AG08395 (cell line): ENCODE measurements around the gene LRRC1.

Experiments used
- DNase-seq: peaks from one replicate; pipeline ENCODE4 v3.0.0; 2012; ENCODE audit warnings: mixed read lengths, low spot score

The LRRC1 gene

DNA sequence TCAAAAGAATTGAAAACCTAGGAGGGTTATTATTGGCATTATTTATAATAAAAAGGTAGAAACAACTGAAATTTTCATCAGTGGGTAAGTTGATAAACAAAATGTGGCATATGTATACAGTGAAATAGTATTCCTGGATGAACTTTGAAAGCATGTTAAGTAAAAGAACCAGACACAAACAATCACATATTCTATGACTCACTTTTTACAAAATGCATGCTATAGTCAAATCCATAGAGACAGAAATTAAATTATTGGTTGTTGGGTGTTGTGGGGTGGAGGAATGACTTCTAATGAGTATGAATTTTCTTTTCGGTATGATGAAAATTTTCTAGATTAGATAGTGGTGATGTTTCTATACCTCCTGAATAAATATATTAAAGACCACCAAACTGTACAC, 94.6 kb downstream of the LRRC1 start:
- DNase-seq: no peak

DNA sequence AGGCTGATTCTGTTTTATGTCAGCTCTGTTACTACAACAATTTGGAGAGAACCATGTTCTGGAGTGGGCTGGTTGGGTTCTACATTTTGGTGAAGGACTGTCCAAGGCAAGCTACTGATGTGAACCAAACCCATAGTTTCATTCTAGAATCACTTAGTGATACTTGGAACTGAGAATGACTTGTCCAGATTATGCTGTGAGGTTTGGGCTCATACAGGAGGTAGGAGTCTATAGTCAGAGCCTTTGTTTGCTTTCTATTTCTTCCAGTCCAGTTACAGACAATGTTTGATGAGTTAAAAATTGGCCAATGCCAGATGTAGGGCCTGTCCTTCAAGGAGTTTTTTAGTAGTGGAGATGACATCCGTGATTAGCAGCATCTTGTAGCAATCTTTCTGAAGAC, 97.9 kb downstream of the LRRC1 start:
- DNase-seq: no peak

DNA sequence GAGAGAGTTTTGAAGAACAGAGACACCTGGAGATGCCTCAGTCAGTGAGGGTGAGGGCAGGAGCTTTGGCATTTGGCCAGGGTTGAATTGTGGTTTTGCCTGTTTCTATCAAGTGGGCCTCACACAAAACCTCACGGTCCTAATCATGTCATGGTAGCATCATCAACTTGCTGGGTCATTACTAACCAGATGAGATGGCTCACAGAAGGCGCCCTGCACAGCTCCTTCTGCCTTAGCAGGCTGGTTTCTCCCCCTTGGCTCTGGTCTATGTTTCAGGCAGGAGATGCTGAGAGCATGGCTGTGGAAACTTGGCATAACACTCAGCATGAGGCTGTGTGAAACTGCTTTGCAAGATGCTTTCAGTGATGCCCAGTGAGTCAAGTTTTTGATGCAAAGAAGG, 99.3 kb downstream of the LRRC1 start:
- peak; percentile 40 for DNase-seq

DNA sequence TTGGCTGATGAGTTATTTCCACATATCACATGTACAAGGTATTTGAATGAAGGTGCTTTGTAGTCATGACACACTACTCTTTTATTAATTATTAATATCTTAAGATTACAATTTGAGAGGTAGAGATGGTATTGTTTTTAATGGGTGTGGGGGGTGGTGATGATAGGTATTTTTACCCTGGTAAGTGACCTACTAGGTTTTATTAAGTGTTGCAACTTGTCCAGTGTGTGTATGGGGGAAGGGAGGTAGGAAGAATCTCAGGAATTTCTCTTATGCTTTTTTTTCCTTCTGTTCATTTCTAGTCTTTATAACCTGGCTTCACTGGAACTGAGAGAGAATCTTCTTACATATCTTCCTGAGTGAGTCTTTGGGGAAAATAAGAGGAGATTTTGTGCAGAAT, 101.4 kb downstream of the LRRC1 start:
- DNase-seq: peak; percentile 12

DNA sequence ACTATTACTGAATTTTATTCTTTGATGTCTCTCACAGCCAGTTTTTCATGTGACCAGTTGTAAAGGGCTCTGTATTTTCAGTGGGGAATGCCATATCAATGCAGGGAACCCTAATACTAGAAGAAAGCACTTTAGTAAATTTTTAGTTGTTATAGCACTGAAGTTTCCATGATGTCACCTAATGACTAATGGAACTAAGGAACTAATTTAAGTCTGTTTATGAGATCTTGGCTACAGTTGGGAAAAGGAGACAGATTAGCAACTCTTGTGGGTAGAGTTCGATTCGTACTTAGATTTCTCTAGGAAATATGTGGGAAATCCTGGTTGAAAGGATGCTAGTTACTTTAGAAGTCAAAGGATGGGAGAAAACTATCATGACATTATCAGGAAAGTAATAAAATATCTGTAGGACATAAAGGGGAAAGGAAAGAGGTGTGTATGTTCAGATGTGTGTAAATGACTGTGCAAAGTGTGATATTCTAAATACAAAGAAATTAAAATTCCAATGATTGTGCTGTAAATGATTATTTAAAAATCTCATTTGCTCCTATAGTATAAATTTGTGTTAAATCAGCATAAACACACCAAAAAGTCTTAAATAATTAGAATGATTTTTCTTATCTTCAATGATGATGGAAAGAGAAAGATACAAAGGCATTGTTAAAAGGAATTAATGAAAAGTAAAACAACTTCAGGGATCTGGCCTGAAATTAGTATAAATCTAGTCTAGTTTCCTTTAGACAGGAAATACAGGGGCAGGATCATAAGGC, 103.4 kb downstream of the LRRC1 start:
- DNase-seq: peak; percentile 7

DNA sequence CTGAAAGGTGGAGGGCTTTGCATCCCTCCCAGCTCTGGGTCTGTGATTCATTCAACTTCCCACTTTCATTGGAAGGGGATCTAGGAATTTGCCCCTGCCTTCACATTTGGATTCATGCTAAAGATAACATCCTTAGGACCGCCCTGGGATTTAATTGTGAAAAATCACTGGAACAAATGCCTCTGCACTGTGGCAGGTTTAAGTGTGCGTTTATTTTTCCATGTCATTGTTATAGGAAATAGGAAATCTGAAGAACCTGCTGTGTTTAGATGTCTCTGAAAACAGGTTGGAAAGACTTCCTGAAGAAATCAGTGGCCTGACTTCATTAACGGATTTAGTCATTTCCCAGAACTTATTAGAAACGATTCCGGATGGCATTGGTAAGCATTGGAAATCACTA, 104.7 kb downstream of the LRRC1 start:
- DNase-seq: no peak

DNA sequence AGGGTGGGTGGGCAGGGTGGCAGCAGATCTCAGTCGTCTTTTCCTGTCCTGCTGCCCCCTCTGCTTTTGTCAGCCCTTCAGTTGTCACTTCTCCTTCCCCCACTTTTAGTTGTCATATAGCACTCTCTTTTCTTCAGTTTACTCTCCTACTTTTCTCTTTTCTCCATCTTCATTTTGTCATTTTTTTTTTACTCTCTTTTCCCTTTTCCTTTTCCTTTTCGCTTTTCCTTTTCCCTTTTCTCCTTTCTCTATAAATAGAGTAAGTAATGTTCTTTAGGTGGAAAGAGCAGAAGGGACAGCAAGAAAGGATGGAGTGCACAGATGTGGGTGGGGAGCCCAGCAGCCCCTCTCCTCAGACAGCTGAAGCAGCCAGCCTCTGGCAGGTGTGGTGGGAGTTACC, 108.6 kb downstream of the LRRC1 start:
- no peak for DNase-seq

DNA sequence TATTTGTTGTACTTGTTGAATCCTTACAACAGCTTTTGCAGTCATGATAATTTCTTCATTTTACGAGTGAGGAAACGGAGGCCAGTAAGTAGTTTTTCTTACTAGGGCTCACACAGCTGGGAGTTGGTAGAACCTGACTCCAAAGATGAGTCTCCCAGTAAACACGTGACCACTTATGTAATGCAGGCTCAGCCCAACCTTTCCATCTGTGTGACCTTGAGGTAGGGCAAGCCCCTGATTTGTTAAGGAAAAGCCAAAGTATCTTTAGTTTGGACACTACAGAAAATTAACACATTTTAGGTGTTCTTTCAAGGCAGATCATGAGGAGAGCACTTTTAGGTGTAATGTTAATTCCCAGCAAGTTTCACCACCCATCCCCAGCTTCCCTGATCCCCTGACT, 111.3 kb downstream of the LRRC1 start:
- DNase-seq: no peak

DNA sequence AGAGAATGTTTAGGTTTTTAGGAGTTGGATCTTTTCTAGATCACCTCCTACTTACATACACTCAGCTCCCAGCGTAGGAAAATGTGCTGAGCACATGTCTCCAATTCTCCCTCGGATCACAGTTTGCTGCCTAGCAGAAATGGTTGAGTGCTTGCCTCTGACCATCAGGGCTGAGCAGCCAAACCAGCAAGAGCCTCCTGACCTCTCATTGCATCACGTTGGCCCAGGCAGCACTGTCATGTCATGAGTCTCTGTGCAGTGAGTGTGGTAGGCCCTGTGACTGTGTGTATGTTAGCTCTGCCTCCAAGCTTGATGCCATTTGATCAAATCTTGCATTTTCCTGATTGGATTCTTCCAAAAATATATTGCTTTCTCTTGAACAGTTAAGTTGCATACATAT, 112.0 kb downstream of the LRRC1 start:
- DNase-seq: peak; percentile 49

DNA sequence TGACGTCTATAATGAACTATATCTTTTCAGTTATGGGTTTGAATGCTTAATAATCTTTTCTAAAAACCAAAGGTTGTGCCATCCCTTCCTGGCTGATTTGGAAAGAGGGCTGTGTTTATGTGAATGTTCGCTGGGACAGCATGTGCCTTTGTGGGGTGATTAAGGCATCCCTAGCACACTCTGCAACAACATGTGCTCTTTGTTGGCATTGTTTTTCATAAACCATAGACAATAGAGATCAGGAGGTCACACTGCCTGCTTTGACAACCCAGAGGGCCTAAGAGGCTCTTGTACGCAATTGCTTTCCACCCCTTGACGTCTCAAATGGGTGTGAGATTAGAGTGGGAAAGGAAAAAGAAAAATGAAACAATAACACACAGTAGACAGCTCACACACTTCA, 116.0 kb downstream of the LRRC1 start:
- DNase-seq: no peak

DNA sequence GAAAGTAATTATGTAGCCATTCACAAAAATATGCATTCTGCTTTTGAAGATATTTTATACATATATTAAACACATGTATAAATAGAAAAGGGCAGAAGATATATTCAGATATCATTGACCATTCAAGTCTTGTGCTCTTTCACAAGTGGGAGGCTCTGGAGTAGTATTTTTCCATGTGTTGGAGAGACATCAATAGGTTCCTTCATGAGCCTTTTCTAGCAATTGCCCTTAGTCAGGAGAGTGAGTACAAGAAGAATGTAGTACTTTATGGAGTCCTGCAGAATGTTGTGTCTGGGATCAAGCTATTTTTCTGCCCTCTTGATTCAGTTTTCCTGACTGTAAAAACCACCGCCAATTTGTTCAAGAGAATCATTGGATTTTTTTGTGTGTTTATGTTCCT, 117.9 kb downstream of the LRRC1 start:
- no peak for DNase-seq

DNA sequence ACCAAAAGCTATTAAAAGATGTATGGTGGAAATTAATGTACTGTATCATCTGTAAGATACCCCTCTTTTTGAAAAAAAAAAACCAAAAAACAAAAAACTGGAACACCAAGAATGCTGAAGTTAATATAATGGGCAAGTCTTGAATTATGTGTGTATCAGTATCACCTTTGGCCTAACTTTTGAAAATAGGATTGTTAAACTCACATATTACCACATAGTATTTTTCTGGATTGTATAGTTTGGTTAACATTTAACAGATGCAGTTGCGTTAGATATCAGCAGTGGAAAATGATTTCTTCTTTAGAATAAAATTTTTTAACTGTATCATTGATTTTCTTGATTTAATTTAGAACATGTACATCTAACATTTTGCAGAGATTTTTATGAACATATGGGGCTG, 118.5 kb downstream of the LRRC1 start:
- DNase-seq: no peak

DNA sequence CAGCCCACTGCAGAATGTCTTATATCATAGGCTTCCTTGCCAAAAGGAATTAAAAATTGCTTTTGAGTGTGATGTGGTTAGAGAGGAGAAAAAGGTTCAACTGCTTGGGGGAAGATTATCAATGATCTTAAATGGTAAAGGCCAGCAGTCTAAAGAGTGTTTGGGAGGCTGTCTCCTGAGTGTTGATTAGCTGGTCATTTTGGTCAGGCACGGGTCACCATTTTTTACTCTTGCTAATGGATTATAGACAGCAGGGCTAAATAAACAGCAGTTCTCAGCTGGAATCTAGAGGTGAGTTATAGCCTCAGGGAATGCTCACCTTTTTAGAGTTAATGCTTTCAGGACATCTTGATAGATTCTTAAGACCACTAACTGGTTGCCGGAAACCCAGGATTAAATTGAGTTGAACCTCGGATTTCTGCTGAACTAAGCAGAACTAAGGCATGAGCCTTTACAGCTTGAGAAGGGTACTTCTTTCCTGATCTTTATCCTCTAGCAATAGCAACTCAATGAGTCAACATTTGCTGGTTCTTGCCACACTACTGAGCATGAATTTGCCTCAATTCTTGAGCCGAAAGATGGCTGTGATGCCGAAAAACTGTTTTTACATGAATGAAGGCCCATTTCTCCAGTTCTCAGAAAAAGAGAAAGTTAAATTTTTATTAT, 120.4 kb downstream of the LRRC1 start:
- no peak for DNase-seq

DNA sequence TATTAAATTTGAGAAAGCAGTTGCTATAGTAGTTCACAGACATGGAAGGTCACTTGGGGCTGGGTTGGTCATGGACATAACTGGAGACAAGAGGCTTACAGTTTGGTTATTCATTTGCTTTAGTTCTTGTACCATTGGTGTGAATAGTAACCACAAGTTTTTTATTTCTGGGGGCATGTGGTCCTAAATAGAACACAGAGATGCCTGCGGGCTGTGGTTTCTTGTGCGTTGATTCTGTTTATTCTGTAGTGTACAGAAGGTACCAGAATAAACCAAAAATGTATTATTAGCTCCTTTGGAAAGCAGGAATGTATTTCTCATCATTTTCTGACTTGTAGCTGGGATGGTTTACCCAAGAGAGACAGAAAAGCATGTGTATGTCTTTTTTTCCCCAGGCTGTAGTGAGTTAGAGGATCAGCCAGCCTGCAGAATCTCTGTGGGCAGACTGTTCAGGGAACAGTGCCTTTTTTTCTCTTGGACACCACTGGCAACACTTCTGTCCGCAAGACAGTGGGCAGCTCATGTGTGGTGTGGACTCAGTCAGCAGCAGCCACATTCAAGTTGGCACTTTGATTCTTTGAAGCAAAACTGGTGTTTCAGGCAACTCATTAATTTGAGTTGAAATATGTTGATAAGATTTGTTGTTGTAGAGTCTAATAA, 122.1 kb downstream of the LRRC1 start:
- no peak for DNase-seq

DNA sequence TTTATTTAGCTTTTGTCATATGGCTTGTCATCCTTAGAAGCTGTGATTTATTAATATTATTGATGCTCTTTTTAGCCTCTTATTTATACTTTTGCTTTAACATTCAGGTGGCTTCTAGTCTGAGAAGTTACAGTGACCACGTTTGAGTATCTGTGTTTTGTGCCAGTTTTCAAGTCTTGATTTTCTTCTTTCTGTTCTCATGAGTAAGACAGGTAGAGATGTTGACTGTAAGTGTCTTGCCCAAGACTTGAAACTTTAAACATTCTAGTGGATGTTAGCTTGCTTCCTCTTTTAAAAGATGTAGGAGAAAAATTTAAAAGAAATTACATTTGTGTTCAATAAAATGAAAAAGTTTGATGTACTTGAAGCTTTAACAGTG, 122.6 kb downstream of the LRRC1 start:
- DNase-seq: no peak

DNA sequence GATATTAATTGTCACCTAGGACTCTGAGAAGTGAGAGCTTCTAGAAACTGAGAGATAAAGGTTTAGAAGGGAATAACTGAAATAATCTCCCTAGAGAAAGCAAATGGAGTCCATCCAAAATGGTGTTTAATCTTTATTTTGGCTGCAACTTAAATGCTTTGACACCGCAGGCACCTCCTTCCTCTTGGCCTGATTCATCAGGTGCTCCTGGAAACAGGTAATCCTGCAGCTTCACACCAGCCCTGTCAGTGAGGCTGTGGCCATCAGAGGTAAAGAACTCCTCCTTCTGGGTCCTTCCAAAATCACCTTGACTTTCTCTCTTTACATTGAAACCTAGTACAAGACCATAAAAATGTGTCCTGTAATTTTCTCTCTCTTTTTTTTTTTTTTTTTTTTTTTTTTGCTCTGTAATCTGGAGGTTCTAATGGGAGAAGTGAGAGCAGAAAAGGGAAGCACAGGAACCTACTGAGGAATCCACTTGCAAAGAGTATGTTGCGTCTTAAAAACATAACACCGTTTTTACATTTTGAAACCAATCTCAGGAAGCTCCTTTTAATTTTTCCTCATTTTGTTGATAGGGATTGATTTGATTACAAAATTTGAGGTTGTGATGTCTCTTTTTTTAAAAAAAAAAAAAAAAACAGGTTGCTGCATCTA, 124.2 kb downstream of the LRRC1 start:
- no peak for DNase-seq

DNA sequence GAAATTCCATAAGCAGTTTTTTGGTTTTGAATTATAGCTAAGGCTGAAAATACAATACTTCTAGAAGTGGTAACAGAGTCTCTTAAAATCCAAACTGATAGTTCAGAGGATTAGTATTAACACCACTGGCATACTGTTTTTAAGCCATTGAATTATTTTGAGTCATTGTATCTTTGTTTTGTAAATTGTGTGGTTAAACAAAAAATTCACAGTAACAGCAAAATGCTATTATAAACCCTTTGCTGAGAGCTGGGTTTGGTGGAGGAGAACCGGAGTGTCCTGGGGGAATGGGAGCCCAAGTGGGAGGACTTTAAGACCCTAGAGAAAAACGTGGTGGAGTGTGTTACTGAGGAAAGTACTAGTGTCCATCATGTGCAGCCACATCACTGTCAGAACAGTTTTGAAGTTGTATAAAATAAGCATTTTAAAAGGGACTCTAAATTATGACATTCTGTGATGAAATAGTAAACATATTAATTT, 125.1 kb downstream of the LRRC1 start:
- no peak for DNase-seq

DNA sequence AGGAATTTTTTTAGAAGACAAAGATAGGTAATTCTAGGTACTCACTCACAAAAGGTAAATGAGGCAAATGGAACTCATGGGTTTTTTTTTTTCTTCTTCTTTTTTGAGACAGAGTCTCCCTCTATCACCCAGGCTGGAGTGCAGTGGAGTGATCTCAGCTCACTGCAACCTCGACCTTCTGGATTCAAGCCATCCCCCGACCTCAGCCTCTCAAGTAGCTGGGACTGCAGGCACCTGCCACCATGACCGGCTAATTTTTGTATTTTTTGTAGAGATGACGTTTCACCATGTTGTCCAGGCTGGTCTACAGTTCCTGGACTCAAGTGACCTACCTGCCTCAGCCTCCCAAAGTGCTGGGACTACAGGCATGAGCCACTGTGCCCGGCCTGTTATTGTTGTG, 126.1 kb downstream of the LRRC1 start:
- no peak for DNase-seq

DNA sequence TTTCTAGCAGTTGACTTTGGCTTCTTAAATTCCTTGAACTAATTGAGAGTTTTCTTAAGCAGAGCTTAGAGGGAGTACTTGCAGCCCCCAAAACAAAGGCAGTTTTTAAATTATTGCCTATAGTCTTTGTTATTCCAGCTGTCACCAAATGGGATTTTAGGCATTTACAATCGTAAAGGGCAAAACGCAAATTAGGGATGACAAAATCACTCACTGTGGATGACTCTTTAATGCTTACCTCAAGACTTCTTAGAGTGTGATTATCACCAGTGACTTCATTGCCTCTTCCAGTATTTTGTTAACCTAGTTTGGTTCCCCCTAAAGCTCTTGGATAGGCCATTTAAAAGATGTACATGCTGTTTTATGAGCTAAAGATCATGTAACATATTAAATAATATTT, 126.8 kb downstream of the LRRC1 start:
- DNase-seq: no peak

DNA sequence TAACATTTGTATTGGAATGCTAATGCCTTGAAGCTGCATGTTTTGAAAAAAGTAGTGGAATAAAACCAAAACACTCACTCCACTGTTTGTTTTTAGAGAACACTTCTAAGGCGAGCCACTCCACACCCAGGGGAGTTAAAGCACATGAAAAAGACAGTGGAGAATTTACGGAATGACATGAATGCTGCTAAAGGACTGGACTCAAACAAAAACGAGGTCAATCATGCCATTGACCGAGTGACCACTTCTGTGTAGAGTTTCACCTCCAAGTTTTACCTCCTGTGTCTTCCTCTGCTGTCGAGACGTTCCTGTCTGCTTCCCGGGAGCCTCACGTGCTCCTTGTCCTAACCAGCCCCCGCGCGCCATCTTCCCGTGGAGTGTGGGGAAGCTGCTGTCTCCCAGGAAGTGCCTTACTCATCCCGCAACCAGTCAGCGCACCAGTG, 127.8 kb downstream of the LRRC1 start:
- no peak for DNase-seq

DNA sequence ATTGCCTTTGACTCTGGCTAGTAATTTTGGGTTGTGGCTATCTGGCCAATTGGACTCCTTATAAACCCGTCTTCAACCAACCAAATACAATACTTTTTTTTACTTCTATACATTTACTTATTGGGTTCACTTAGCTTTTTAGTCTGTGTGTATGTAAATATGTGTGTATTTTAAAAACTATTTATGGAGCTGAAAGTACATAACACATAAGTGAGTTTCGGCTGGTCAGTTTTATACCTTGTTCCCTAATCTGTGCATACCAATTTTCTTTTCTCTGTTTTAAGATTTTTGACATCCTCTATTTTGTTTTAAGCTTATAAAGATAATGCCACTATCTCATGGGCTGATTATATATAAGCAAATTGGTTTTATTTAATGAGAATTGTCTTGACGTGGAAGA, 129.5 kb downstream of the LRRC1 start:
- DNase-seq: no peak

DNA sequence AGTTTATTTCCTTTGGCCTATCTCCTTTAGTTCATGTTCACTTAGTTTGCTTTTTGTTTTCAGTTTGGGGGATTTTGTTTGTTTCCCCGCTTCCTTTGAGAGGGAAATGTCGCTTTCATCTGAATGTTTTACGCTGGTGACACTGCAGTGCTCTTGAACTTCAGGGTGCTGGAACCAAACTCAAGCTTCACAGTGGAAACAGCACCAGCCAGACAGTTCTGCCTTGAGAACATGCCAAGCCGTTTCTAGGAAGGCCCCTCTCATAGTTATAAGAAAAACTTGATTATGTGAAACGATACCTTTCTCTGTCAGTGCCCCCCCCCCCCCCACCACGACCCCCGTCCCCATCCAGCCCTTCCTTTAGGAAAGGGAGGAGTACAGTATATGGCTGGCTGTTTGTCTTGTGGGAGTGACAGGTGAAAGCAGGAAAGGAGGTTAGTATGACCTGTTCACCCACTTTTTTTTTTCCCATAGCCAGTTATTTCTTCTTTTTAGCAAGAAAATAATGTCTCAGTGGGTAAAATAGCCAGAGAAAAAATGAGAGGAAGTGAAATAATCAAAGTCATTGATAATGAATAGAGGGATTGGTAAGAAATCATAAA, 130.1 kb downstream of the LRRC1 start:
- no peak for DNase-seq
